Coronary artery (tissue), 2 donors: ENCODE results near the gene YOD1.

Experiments
- DNase-seq: peaks from one replicate; pipeline ENCODE4 v3.0.0-alpha.2; 2017; ENCODE audit warnings: low spot score
- H3K27ac ChIP-seq, 2 donors: fragments of 200-600 bp; sonication (generic); one replicate each; pipeline ENCODE4 v1.5.1; 2016 to 2019
- H3K4me3 ChIP-seq: fragments of 200-600 bp; sonication (generic); 2 replicates; pipeline ENCODE4 v1.5.1; 2016; ENCODE audit warnings: mild to moderate bottlenecking, moderate library complexity
- TF ChIP-seq, protein P1 (sequence below): fragments of 200-600 bp; sonication (generic); IDR thresholded peaks from one replicate; pipeline ENCODE4 v1.5.1; 2019; ENCODE audit warnings: antibody characterized with exemption

Gene YOD1

DNA sequence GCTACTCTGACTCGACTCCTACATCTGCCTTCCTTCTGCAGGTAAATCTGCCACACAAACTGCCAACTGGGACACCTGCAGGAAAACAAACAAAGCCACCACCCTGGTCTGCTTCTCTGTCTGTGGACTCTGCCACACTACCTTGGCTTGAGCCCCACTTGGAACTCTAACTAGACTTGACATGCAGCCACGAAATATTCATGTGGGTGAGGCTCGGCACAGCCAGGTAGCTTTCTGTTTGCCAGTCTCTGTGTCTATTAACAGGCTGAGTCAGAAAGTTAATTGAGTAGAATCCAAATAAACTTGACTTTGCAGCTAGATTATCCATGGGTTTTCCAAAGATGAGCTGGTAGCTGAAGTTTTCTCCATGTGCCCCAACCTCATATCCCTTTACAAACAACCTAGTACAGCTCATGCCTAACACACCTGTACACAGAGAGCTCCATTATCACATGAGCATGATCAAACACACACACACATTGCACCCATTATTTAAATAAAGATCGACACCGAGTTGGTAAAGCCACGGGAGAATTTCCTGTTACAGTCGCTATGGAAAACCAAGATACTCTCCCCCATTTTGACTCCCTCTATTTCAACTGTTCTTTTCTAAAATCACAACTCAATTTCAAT is 19.3 kb downstream of the YOD1 start:
- H3K4me3 ChIP-seq, result no peak overlapping the region
- TF ChIP-seq, protein P1, sequence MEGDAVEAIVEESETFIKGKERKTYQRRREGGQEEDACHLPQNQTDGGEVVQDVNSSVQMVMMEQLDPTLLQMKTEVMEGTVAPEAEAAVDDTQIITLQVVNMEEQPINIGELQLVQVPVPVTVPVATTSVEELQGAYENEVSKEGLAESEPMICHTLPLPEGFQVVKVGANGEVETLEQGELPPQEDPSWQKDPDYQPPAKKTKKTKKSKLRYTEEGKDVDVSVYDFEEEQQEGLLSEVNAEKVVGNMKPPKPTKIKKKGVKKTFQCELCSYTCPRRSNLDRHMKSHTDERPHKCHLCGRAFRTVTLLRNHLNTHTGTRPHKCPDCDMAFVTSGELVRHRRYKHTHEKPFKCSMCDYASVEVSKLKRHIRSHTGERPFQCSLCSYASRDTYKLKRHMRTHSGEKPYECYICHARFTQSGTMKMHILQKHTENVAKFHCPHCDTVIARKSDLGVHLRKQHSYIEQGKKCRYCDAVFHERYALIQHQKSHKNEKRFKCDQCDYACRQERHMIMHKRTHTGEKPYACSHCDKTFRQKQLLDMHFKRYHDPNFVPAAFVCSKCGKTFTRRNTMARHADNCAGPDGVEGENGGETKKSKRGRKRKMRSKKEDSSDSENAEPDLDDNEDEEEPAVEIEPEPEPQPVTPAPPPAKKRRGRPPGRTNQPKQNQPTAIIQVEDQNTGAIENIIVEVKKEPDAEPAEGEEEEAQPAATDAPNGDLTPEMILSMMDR, result no peak
- DNase-seq, result no peak

DNA sequence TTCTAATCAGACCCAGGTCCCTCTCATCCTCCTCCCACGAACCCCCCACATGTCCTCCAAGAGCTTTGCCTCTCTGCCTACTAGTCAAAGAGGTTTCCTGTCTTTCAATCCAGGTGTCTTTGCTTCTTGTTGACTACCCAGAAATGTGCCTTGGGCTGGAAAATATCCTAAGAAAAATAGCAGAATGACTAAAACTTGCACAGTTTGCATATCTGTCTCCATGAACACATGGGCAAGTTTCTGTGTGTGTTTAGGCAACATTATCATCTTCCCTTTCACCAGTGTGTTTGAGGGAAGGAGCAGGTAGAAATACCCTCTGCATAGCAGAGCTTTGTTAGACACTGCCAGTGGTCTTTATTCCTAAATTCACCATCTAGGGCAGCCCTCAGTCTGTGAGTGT is 20.0 kb downstream of the YOD1 start:
- TF ChIP-seq, protein P1, result no peak
- no peak overlapping the region for H3K4me3 ChIP-seq
- no peak overlapping the region for H3K27ac ChIP-seq
- no peak for DNase-seq

More for the DNA sequence above, 19.3 kb downstream of the YOD1 start:
- no peak overlapping the region for H3K27ac ChIP-seq

DNA sequence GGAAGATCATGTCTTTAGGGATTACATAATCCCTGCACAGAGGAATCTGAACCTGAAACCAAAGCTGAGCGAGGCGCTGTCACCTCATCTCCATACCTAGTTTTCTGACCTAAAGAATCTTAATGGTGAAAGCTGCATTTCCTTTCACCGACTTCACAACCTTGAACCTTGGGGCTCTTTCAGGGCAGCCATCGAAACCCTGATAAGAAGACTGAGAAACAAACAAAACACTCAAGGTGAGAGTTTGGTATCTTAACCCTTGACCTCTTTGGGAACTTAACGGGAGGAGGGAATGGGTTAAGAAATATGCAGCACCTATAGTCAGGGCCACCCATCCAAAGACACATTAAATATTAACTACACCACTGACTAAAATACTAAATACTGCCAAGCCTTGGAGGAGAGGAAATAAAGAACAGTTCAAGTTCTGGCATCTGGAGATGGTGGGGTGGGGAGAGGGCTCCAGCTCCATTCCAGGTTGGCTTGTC is 20.4 kb downstream of the YOD1 start:
- TF ChIP-seq, protein P1, result no peak
- Histone ChIP-seq H3K4me3 (no peak overlapping the region), H3K27ac (no peak overlapping the region)
- DNase-seq, result no peak

DNA sequence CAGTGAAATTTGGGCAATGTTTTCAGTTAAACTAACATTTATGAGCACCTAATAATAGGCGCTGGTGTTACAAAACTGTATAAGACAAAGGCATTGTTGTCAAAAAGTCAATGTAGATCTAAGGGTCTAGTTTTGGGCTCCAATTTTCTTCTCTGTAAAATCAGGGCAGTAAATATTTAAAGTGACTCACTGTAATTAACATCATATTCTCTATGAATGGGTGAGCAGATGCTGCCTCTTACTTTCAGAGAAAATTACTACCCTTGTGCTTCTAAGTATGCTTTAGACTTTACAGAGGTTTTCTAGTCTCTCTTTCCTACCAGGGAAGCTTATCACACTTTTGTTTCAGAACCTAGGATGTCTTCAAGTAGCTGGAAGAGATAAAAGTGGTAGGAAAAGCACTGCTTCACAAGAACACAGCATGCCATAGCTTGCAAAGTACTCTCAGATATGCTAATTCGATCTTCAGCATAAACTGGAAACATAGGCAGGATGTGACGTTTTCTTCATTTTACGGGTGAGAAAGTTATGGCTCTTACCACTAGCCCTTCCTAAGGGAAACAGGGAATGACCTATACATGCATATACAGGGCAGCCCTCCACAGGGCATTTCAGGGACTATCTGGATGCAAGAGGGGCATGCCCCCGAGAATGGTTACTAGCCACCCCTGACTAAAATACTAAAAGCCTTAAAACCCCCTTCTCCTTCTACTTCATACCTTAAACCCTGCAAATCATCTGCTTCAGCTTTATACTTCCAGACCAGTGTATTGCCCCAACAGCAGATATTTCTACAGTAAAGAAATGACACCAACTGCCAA is 21.1 kb downstream of the YOD1 start:
- no peak overlapping the region for H3K4me3 ChIP-seq
- H3K27ac ChIP-seq, result no peak overlapping the region
- TF ChIP-seq, protein P1, result no peak
- DNase-seq, result no peak

DNA sequence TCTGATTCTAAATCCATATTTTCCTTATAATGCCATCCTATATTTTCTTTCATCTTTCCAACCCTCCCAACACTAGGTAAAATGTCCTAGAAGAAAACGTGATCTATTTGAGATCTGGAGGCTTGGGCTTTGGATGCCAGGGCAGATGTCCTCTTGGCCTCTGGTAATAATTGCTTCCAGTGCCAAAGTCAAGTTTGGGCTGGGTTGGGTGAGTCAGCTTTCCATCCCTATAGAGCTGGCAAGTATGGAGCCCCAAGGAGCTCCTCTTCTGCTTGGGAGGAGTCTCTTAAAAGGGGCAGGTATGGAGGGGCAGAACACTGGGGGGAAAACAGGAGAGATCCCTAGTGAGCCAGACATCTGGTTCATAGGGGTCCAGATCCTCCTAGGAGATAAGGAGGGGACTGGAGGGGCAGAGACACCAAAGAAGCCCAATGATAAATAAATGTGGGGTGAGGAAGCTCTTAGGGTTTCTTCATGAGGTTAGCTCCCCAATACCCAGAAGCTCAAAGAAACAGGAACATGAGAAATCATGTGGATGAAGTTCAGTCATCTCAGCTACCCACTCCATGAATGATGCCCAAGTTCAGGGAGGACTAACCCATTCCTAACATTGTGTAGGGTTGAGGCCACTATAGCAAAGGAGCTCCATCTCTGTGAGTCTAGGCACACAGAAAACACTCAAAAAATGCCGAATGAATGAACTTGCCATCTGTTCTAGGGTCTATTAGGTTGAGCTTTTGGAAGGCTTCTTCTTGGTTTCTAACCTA is 21.9 kb downstream of the YOD1 start:
- no peak for DNase-seq
- Histone ChIP-seq H3K4me3 (no peak overlapping the region), H3K27ac (no peak overlapping the region)
- TF ChIP-seq, protein P1, result no peak

DNA sequence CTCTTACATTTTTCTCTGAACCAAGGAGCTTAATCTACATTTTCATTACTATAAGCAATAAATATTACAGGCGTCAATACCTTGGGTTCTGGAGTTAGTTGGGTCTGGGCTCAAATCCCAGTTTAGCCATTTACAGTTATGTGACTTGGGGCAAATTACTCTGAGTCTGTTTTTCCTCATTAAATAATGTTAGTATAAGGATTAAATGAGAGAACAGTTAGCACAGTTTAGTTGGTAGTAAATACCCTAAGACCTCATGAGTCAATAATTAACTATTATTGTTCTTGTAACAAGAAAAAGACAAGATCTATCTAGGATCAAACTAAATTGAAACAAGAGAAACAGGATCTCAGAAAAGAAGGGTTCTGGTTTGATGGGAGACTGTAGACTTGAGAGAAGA is 23.1 kb downstream of the YOD1 start:
- TF ChIP-seq, protein P1, result no peak
- no peak for DNase-seq
- H3K4me3 ChIP-seq, result no peak overlapping the region
- no peak overlapping the region for H3K27ac ChIP-seq
